ENCODE data around the gene MPV17L2. TPM values are rescaled to one million over a fixed set of nuclear protein-coding genes. Genes with fewer than 3 reads are reported as not detected.

MPV17L2 gene
- total and polyA plus RNA-seq, 2 experiments from 2014 or later = 38.7 to 81.3 TPM

- TF ChIP-seq REST (IDR thresholded peaks at IDR 0.05; ENCODE audit: unreplicated experiment) (no peak), EZH2phosphoT487 (IDR thresholded peaks at IDR 0.05; ENCODE audit: unreplicated experiment) (no peak), CTCF (conservative IDR thresholded peaks at IDR 0.05; ENCODE audit: low read depth in 2 of 2) (no peak)
Measured at GRCh38 chr19:18144906-18145305, 48.1 kb upstream of the MPV17L2 start (continued).

- no peak overlapping the region for H2AFZ ChIP-seq
- no peaks in the 10 kb centered on the region for H3K27me3 ChIP-seq (ENCODE audit: insufficient read depth)
- H3F3A ChIP-seq (replicated peaks; ENCODE audit: low read depth) = no peaks in the 10 kb centered on the region
- ATAC-seq (no peak), DNase-seq (ENCODE audit: low spot score) (no peak)
- Mint-ChIP-seq H3K27me3 (ENCODE audit: insufficient read depth, low read depth, poor library complexity) (peaks cover 2% of the 10 kb centered on the region), H3K27ac (no peak overlapping the region), H3K9me3 (no peaks in the 10 kb centered on the region; the same call in 2 of the 3 replicates), H3K4me3 (no peak overlapping the region), H3K4me1 (no peaks in the 10 kb centered on the region), H3K36me3 (ENCODE audit: low read depth) (peaks cover 31% of the 10 kb centered on the region)
- H3K79me2 ChIP-seq (replicated peaks; ENCODE audit: insufficient read depth) = no peaks in the 10 kb centered on the region
- no peaks in the 10 kb centered on the region for H4K20me1 ChIP-seq (replicated peaks; ENCODE audit: insufficient read depth)
- H3K9me2 ChIP-seq (ENCODE audit: insufficient read depth) = no peaks in the 10 kb centered on the region
- no peak overlapping the region for H3K4me3 ChIP-seq
- no peaks in the 10 kb centered on the region for H3K4me1 ChIP-seq (ENCODE audit: insufficient read depth)
- H3K27ac ChIP-seq (ENCODE audit: low read depth) = no peak overlapping the region
- H3K4me2 ChIP-seq = no peak overlapping the region
- peaks cover 4% of the 10 kb centered on the region for H3K36me3 ChIP-seq (ENCODE audit: insufficient read depth)
- TF ChIP-seq EZH2phosphoT487 (IDR thresholded peaks at IDR 0.05; ENCODE audit: unreplicated experiment) (no peak), ZNF462 (CRISPR knock-in tag; IDR thresholded peaks at IDR 0.05) (no peak), NANOG (IDR thresholded peaks at IDR 0.05; ENCODE audit: borderline replicate concordance) (no peak), STAT1 (IDR thresholded peaks at IDR 0.05; ENCODE audit: unreplicated experiment) (no peak), ZNF114 (CRISPR knock-in tag; IDR thresholded peaks at IDR 0.05) (no peak), CREB1 (CRISPR knock-in tag; IDR thresholded peaks at IDR 0.05; ENCODE audit: low read depth) (no peak), JUNB (IDR thresholded peaks at IDR 0.05; ENCODE audit: unreplicated experiment) (no peak), ETS1 (IDR thresholded peaks at IDR 0.05) (no peak), POLR2AphosphoS5 (IDR thresholded peaks at IDR 0.05; ENCODE audit: low read depth) (no peak), EZH2 (IDR thresholded peaks at IDR 0.05; ENCODE audit: low read depth, unreplicated experiment) (no peak)
Measured at GRCh38 chr19:18145391-18145999, 47.5 kb upstream of the MPV17L2 start.

Measured in GM23338 (cell line).